HG02759 (cell line): ENCODE measurements around the gene ITIH5.
"Not testable (repeated sequence)": the region's sequence is repeated elsewhere in the genome, so short reads cannot be mapped to it uniquely, and the experiment has no call there.

ENCODE experiments used
- ATAC-seq: cut with Tn5 transposase; IDR thresholded peaks from one replicate; pipeline ENCODE4 v1.9.1; 2021; ENCODE audit warnings: mild to moderate bottlenecking, moderate library complexity; ENCODE audit not compliant: unreplicated experiment

The ITIH5 gene

GRCh38 chr10:7689591-7689990, 22.8 kb upstream of the ITIH5 start:
- no peak for ATAC-seq

GRCh38 chr10:7687228-7687907, 20.6 kb upstream of the ITIH5 start:
- peak; percentile 97 for ATAC-seq

GRCh38 chr10:7686351-7687171, 19.8 kb upstream of the ITIH5 start:
- peak; percentile 6 for ATAC-seq

- not testable (repeated sequence) for ATAC-seq
These were observed 13.3 kb upstream of the ITIH5 start for GRCh38 chr10:7680078-7680477.

GRCh38 chr10:7679256-7679655, 12.5 kb upstream of the ITIH5 start:
- ATAC-seq = no peak

- ATAC-seq = no peak
These were observed 5.8 kb upstream of the ITIH5 start for GRCh38 chr10:7672341-7673134.

- no peak for ATAC-seq
These were observed 3.4 kb upstream of the ITIH5 start for GRCh38 chr10:7670157-7670556.

GRCh38 chr10:7667262-7668141, 736 bp upstream of the ITIH5 start:
- ATAC-seq = no peak

GRCh38 chr10:7665767-7666166, 999 bp downstream of the ITIH5 start:
- no peak for ATAC-seq

GRCh38 chr10:7664707-7665106, 2.1 kb downstream of the ITIH5 start:
- ATAC-seq = no peak

- ATAC-seq = no peak
These were observed 4.2 kb downstream of the ITIH5 start for GRCh38 chr10:7662522-7662921.

- ATAC-seq = no peak
These were observed 7.2 kb downstream of the ITIH5 start for GRCh38 chr10:7659560-7659959.

GRCh38 chr10:7657552-7657951, 9.2 kb downstream of the ITIH5 start:
- no peak for ATAC-seq

GRCh38 chr10:7657079-7657478, 9.7 kb downstream of the ITIH5 start:
- ATAC-seq = not testable (repeated sequence)

- ATAC-seq = no peak
These were observed 14.8 kb downstream of the ITIH5 start for GRCh38 chr10:7651853-7652470.

- ATAC-seq = no peak
These were observed 17.0 kb downstream of the ITIH5 start for GRCh38 chr10:7649673-7650300.

GRCh38 chr10:7647062-7647664, 19.6 kb downstream of the ITIH5 start:
- no peak for ATAC-seq

- ATAC-seq = no peak
These were observed 24.2 kb downstream of the ITIH5 start for GRCh38 chr10:7642491-7643011.
